Activated CD4-positive, alpha-beta memory T cell treated with anti-CD3 and anti-CD28 coated beads for 36 hours (primary cell): ENCODE measurements around the gene ARHGDIA. TPM values are rescaled to one million over a fixed set of nuclear protein-coding genes. Genes with fewer than 3 reads are reported as not detected.
A peak's percentile ranks its signal among the peaks of the same experiment; 100 is the strongest.

Source experiments
- CTCF ChIA-PET: fragments of 350-600 bp; sonication (Branson Sonifier 250); formaldehyde crosslinking; loops from one replicate; lab custom pipeline; 2021; ENCODE audit warnings: antibody characterized with exemption, inconsistent platforms; lab: Charles Lee
- POLR2A ChIA-PET: fragments of 350-600 bp; sonication (Branson Sonifier 250); formaldehyde crosslinking; loops from one replicate; lab custom pipeline; 2021; ENCODE audit warnings: antibody characterized with exemption; lab: Charles Lee
- DNase-seq: peaks from one replicate; pipeline ENCODE4 v3.0.0-alpha.2; 2020
- H3K27ac Mint-ChIP-seq: one replicate; pipeline ENCODE4 v1.8.0; 2021; ENCODE audit warnings: mixed read lengths
- H3K27me3 Mint-ChIP-seq: one replicate; pipeline ENCODE4 v1.8.0; 2021; ENCODE audit warnings: mixed read lengths
- H3K36me3 Mint-ChIP-seq: one replicate; pipeline ENCODE4 v1.8.0; 2021; ENCODE audit warnings: mixed read lengths
- H3K4me1 Mint-ChIP-seq: one replicate; pipeline ENCODE4 v1.8.0; 2021; ENCODE audit warnings: low read depth, mixed read lengths
- H3K4me3 Mint-ChIP-seq: one replicate; pipeline ENCODE4 v1.8.0; 2021; ENCODE audit warnings: mild to moderate bottlenecking, mixed read lengths
- H3K9me3 Mint-ChIP-seq: one replicate; pipeline ENCODE4 v1.8.0; 2021; ENCODE audit warnings: mixed read lengths
- intact Hi-C: fragments of 100-400 bp; cut with micrococcal nuclease; formaldehyde crosslinking; loops from one replicate; pipeline ENCODE4 v1.15.1; 2023
- total RNA-seq, 2 experiments: library from RNA; stranded (reverse); gene quantifications; one replicate each; pipeline ENCODE4 v1.2.3, GENCODE V29; 2021

ARHGDIA gene
- total RNA-seq, 2 experiments from 2014 or later = 526 to 531 TPM

DNA sequence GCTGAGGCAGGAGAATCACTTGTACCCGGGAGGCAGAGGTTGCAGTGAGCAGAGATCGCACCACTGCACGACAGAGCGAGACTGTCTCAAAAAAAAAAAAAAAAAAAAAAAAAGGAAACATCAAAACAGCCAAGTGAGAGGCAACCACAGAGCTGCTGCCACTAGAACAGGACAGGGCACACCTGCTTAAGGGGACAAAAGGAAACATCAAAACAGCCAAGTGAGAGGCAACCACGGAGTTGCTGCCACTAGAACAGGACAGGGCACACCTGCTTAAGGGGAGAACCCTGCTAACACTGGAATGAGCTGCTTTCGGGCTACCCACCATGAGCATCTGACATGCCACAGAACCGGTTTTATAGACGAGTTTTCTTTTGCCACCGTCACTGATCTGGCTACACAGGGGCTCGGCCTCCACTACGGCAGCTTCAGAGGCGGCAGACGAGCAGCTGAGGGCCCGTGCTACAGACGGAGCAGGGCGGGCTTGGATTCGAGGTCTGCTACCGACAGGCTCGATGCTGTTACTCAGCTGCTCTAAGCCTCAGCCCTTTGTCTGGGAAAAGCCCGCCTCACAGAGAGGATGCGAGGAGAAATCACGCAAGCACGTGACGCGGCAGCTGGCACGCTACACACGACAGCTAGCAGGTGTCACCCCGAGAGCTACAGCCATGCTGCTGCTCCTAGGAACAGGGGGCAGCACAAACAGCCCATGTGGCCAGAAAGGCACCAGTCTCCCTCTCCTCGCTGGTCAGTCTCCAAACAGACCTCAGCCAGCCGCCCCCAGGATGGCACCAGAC is 12.8 kb downstream of the ARHGDIA start:
- intact Hi-C loops = no loop called here
- Mint-ChIP-seq H3K27ac (peak overlapping the region; percentile 18), H3K9me3 (no peaks in the 10 kb centered on the region), H3K27me3 (no peaks in the 10 kb centered on the region), H3K4me3 (peak overlapping the region; percentile 88), H3K4me1 (peaks cover 38% of the 10 kb centered on the region), H3K36me3 (peaks cover 52% of the 10 kb centered on the region)
- CTCF ChIA-PET = interaction anchor here (1.2 kb wide), 1 partner anchor 11 kb away, joined by 4 read pairs; no protein-coding TSS in a partner anchor
- no peak for DNase-seq
- POLR2A ChIA-PET = interaction anchor here (1.0 to 1.5 kb wide), 3 partner anchors 12 to 25 kb away, joined by 3 to 8 read pairs (median 5); partner anchors contain the start of gene MCRIP1

GRCh38 chr17:81854974-81855774 is 16.0 kb downstream of the ARHGDIA start:
- Mint-ChIP-seq H3K27me3 (no peaks in the 10 kb centered on the region), H3K36me3 (peaks cover 56% of the 10 kb centered on the region), H3K9me3 (no peaks in the 10 kb centered on the region), H3K27ac (no peak overlapping the region), H3K4me1 (peaks cover 25% of the 10 kb centered on the region), H3K4me3 (no peak overlapping the region)
- CTCF ChIA-PET = interaction anchor here (0.6 to 1.6 kb wide), 3 partner anchors 21 to 121 kb away, joined by 3 to 4 read pairs (median 3); no protein-coding TSS in a partner anchor
- intact Hi-C loops = no loop called here
- no peak for DNase-seq
- POLR2A ChIA-PET = interaction anchor here (0.6 to 1.4 kb wide), 3 partner anchors 12 to 47 kb away, joined by 4 to 5 read pairs (median 4); partner anchors contain the start of gene NPB

GRCh38 chr17:81852237-81852636 is 18.9 kb downstream of the ARHGDIA start:
- Mint-ChIP-seq H3K27me3 (no peaks in the 10 kb centered on the region), H3K4me1 (peaks cover under 1% of the 10 kb centered on the region), H3K4me3 (no peak overlapping the region), H3K9me3 (no peaks in the 10 kb centered on the region), H3K36me3 (peaks cover 39% of the 10 kb centered on the region), H3K27ac (no peak overlapping the region)
- intact Hi-C loops = no loop called here
- POLR2A ChIA-PET = no interaction called here
- no peak for DNase-seq
- CTCF ChIA-PET = no interaction called here

GRCh38 chr17:81851423-81851822 is 19.7 kb downstream of the ARHGDIA start:
- peaks cover 47% of the 10 kb centered on the region for H3K36me3 Mint-ChIP-seq
- ChIA-PET CTCF (no interaction called here), POLR2A (interaction anchor here (0.7 kb wide), 1 partner anchor 18 kb away, joined by 3 read pairs; the partner anchor contains the start of gene MCRIP1)
- intact Hi-C loops = no loop called here
- H3K27ac Mint-ChIP-seq = no peak overlapping the region
- no peaks in the 10 kb centered on the region for H3K27me3 Mint-ChIP-seq
- no peaks in the 10 kb centered on the region for H3K4me1 Mint-ChIP-seq
- no peaks in the 10 kb centered on the region for H3K9me3 Mint-ChIP-seq
- DNase-seq = no peak
- no peak overlapping the region for H3K4me3 Mint-ChIP-seq

- no peak for DNase-seq
- intact Hi-C loops = no loop called here
- CTCF ChIA-PET = no interaction called here
- POLR2A ChIA-PET = interaction anchor here (0.7 kb wide), 1 partner anchor 377 kb away, joined by 3 read pairs; no protein-coding TSS in a partner anchor
- H3K4me1 Mint-ChIP-seq = no peaks in the 10 kb centered on the region
- no peak overlapping the region for H3K4me3 Mint-ChIP-seq
- peaks cover 53% of the 10 kb centered on the region for H3K36me3 Mint-ChIP-seq
- no peaks in the 10 kb centered on the region for H3K27me3 Mint-ChIP-seq
- H3K27ac Mint-ChIP-seq = no peak overlapping the region
- no peaks in the 10 kb centered on the region for H3K9me3 Mint-ChIP-seq
Measured at GRCh38 chr17:81849457-81849856, 21.7 kb downstream of the ARHGDIA start.

DNA sequence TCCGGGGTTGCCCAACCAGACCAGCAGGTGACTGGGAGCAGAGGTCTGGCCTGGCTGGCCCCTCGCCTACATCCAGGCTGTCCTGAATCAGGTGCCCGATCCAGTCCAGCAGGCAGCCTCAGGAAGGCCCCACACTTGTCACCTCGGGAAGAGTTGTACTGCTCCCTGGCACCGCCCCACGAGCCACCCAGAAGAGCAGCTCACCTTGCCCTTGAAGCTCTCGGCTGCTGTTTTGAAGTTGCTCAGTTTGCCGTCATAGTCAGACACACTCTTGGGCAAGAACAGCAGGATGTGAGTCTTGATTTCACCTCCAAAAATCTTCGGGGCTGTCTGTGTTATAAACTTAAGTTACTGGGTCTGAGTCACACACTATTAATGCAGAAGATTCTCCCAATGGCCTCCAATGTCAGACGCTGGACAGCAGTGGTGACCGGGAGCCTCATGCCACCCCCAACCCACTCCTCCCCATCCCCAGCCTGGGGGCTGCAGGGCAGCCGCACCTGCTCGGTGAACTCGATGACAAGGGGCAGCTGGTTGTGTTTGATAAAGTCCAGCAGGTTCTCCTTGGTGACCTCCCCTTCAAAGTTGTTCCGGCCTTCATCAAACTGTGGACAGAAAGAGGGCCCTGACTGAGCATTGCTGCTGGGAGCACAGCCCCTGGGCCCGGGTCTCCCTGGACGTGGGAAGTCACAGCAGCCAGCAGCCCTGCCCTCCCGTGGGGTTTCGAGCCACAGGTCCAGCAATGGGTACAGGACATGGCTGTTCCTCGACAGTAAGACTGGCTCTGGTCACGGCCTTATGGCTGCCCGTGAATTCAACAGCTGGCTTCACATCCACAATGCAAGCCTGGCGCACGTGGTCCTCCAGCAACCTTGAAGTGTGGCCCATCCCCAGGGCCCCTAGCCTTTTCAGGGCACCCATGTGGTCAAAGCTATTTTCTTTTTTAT is 24.1 kb downstream of the ARHGDIA start:
- CTCF ChIA-PET = no interaction called here
- no peaks in the 10 kb centered on the region for H3K27me3 Mint-ChIP-seq
- H3K9me3 Mint-ChIP-seq = no peaks in the 10 kb centered on the region
- POLR2A ChIA-PET = no interaction called here
- peaks cover 48% of the 10 kb centered on the region for H3K36me3 Mint-ChIP-seq
- no peak overlapping the region for H3K4me3 Mint-ChIP-seq
- no peak overlapping the region for H3K27ac Mint-ChIP-seq
- no peak for DNase-seq
- intact Hi-C loops = no loop called here
- no peaks in the 10 kb centered on the region for H3K4me1 Mint-ChIP-seq

DNA sequence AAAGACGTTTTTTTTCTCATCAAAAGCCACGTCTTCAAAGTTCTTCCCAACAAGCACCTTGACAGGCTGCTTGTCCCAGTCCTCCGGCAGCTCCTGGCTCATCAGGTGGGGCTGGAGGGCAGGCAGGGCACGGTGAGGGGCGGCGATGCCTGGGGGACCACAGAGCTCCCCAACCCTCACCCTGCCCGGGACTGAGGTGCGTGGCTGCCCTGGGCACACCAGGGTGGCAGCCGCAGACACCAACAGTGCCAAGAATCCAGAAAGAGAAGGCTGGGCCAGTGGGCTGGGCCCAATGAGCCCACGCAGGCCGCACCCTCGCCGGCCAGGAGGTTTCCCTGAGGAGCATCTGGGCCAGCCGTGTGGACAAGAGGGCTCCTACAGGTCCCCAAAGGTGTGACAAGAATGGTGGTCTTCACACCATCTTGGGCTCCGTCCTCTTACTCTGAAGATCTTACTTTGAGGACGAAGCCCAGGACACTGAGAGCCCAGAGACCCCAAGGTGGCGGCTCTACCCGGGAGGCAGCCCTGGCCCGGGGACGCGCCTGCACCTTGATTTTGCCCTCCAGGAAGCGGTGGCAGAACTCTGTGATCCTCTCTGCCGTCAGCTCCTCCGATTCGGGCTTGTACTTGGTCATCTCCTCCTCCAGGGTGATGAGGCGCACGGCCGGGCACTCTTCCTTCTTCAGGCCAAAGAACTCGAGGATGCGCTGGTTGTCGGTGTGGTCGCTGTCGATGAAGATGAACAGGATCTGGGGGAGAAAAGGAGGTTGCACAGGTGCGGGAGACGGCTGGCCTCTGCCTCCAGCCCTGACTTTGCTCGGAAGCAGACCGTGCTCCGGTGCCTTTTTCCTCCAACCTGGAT is 25.0 kb downstream of the ARHGDIA start:
- Mint-ChIP-seq H3K4me3 (no peak overlapping the region), H3K27me3 (no peaks in the 10 kb centered on the region), H3K36me3 (peaks cover 39% of the 10 kb centered on the region), H3K9me3 (no peaks in the 10 kb centered on the region), H3K27ac (no peak overlapping the region), H3K4me1 (no peaks in the 10 kb centered on the region)
- intact Hi-C loops = loop anchor here (1.0 kb wide), 1 partner anchor 12 kb away; no protein-coding TSS in a partner anchor
- ChIA-PET POLR2A (no interaction called here), CTCF (no interaction called here)
- no peak for DNase-seq

GRCh38 chr17:81845361-81845760 is 25.8 kb downstream of the ARHGDIA start:
- CTCF ChIA-PET = no interaction called here
- Mint-ChIP-seq H3K4me3 (no peak overlapping the region), H3K27ac (no peak overlapping the region), H3K27me3 (no peaks in the 10 kb centered on the region), H3K9me3 (no peaks in the 10 kb centered on the region), H3K36me3 (peaks cover 38% of the 10 kb centered on the region), H3K4me1 (no peaks in the 10 kb centered on the region)
- POLR2A ChIA-PET = no interaction called here
- intact Hi-C loops = loop anchor here (1.0 kb wide), 1 partner anchor 11 kb away; no protein-coding TSS in a partner anchor
- DNase-seq = no peak

- DNase-seq = no peak
- H3K4me1 Mint-ChIP-seq = no peaks in the 10 kb centered on the region
- ChIA-PET CTCF (no interaction called here), POLR2A (no interaction called here)
- H3K4me3 Mint-ChIP-seq = no peak overlapping the region
- intact Hi-C loops = loop anchor here (1.0 kb wide), 1 partner anchor 11 kb away; no protein-coding TSS in a partner anchor
- H3K9me3 Mint-ChIP-seq = no peaks in the 10 kb centered on the region
- H3K27me3 Mint-ChIP-seq = no peaks in the 10 kb centered on the region
- peaks cover 38% of the 10 kb centered on the region for H3K36me3 Mint-ChIP-seq
- no peak overlapping the region for H3K27ac Mint-ChIP-seq
Measured at GRCh38 chr17:81844887-81845286, 26.2 kb downstream of the ARHGDIA start.

DNA sequence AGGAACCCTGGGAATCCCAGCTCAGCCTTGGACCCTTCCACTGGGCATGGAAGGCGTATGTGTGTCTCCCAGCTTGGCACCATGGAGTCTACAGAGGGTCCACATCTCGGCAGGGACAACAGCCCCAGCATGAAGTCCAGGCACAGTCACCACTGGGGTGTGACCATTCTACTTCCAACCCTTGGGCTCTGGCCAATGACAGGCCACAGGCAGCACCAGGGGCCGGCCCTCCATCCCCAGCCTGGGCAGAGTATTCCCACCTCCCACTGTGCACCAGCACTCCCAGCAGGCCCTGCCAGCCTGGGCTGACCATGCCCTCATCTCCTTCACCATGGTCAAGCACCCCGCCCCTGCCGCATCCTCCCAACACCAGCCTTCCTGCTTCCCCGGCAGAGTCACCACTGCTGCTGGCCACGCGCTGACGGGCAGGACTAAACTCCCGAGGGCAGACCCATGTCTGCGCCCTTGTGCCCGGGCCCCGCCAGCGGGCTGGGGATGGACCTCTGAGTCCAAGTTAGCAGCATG is 26.7 kb downstream of the ARHGDIA start:
- Mint-ChIP-seq H3K9me3 (no peaks in the 10 kb centered on the region), H3K27ac (no peak overlapping the region), H3K36me3 (peaks cover 38% of the 10 kb centered on the region), H3K27me3 (no peaks in the 10 kb centered on the region), H3K4me3 (no peak overlapping the region), H3K4me1 (no peaks in the 10 kb centered on the region)
- intact Hi-C loops = no loop called here
- DNase-seq = no peak
- ChIA-PET POLR2A (no interaction called here), CTCF (no interaction called here)
